D721Med (cell line): ENCODE data around the gene APBA1.

Experiments used
- DNase-seq: peaks from one replicate; pipeline ENCODE4 v3.0.0; 2011; ENCODE audit warnings: low spot score; ENCODE audit not compliant: insufficient read length
- FAIRE-seq: peaks from 2 replicates; lab custom pipeline; 2011; peaks lifted over from hg19 to GRCh38; lab: Jason Lieb, UNC
- TF ChIP-seq, protein P1 (sequence below): IDR thresholded peaks from 2 replicates; pipeline ENCODE4 v1.5.1; 2012; ENCODE audit warnings: mild to moderate bottlenecking, control low read depth; ENCODE audit not compliant: insufficient read depth; ENCODE audit errors: missing control alignments

The APBA1 gene

GRCh38 chr9:69453746-69454145 is 218.4 kb downstream of the APBA1 start:
- TF ChIP-seq, protein P1, sequence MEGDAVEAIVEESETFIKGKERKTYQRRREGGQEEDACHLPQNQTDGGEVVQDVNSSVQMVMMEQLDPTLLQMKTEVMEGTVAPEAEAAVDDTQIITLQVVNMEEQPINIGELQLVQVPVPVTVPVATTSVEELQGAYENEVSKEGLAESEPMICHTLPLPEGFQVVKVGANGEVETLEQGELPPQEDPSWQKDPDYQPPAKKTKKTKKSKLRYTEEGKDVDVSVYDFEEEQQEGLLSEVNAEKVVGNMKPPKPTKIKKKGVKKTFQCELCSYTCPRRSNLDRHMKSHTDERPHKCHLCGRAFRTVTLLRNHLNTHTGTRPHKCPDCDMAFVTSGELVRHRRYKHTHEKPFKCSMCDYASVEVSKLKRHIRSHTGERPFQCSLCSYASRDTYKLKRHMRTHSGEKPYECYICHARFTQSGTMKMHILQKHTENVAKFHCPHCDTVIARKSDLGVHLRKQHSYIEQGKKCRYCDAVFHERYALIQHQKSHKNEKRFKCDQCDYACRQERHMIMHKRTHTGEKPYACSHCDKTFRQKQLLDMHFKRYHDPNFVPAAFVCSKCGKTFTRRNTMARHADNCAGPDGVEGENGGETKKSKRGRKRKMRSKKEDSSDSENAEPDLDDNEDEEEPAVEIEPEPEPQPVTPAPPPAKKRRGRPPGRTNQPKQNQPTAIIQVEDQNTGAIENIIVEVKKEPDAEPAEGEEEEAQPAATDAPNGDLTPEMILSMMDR, result no peak
- no peak for FAIRE-seq
- no peak for DNase-seq

- TF ChIP-seq, protein P1, result no peak
- DNase-seq (no peak), FAIRE-seq (no peak)
Measured at GRCh38 chr9:69452110-69452782, 219.9 kb downstream of the APBA1 start.

- TF ChIP-seq, protein P1, result no peak
- DNase-seq (no peak), FAIRE-seq (no peak)
Measured at GRCh38 chr9:69446496-69446895, 225.7 kb downstream of the APBA1 start.

DNA sequence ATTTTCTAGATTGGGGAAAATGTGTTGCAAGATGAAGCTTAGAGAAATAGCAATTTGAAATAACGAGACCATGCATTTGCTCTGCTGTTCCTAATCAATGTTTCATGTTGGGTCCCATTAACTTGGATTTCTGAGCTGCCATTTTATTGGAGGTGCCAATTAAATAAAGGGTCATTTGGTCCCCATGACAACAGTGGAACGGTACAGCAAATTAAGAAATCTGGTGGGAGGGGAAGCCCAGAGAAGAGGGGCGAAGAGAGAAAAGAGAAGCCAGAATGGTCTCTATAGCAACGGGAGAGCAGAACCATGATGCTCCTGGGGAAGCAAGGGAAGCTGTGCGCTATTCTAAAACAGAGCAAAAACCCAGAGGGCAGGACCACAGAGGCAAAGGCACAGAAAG is 226.9 kb downstream of the APBA1 start:
- no peak for FAIRE-seq
- TF ChIP-seq, protein P1, result no peak
- no peak for DNase-seq

DNA sequence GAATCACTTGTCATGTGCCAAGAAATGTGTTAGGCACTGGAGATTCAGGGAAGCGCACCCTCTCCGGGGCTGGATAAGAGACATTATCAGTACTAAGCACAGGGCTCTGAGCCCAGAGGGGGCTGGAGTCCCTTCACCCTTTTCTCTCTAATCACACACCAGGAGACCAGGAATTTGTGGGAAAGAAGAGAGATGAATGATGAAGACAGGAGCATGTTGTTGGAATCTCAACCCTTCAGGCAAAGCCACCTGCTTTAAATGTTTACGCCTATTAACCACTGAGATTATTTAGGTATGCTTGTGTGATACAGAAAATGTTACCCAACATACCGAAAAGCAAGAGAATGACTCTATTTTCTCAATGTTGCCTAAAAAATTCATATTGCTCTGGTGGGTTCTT is 227.4 kb downstream of the APBA1 start:
- no peak for DNase-seq
- FAIRE-seq, result no peak
- TF ChIP-seq, protein P1, result no peak

DNA sequence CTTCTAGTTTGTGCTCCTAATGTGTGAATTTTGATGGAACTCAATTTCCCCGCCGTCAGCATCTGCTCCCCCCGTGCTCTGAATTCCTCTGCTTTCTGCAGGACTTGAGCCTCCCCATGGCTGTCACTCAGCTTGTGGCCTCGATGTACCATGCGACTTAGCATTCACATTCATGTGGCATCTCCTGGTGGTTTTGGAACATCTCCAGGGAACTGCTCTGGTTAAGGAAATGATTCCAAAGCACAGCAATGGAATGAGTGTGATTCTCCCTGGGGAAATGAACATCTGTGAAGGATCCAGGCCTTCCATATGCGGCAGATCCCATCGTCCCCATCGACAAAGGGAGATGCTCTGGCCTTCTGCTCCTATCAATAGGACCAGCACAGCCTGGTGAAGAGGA is 228.2 kb downstream of the APBA1 start:
- TF ChIP-seq, protein P1, result no peak
- FAIRE-seq, result no peak
- DNase-seq, result no peak

DNA sequence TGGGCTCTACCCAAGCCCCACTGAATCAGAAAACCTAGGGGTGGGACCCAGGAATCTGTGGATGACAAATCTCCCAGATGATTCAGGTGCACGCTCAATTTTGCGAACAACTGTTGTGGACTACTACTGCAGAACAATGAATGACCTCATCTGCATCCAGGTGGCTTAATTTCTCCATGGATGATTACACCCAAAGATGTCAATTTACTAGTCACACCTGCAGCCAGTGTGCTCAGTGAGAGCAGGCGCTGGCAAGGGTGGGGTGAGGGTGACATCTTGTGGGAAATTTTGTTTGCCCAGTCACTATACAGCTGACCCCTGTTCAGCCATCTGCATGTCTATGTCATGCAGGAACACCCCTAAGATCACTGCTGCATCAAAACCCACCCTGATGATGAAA is 229.0 kb downstream of the APBA1 start:
- FAIRE-seq (no peak), DNase-seq (no peak)
- TF ChIP-seq, protein P1, result no peak
